Ovary (tissue), 10 donors: Measurements from ENCODE around the gene CCNJL. TPM values are rescaled to one million over a fixed set of nuclear protein-coding genes. Genes with fewer than 3 reads are reported as not detected.

Experiments
- DNase-seq, 5 donors: peaks; one replicate each; pipeline ENCODE4 v3.0.0-alpha.2; 2019 to 2020
- H3K27ac ChIP-seq, 2 donors: fragments of 200-600 bp; one replicate each; pipeline versions ENCODE4 v1.5.1 to v1.8.0; 2019 to 2022
- H3K27me3 ChIP-seq: fragments of 200-600 bp; one replicate; pipeline ENCODE4 v1.8.0; 2022
- H3K36me3 ChIP-seq: fragments of 200-600 bp; sonication (generic); one replicate; pipeline ENCODE4 v1.5.1; 2019
- H3K4me1 ChIP-seq: one replicate; pipeline ENCODE4 v1.8.1; 2013; ENCODE audit warnings: mild to moderate bottlenecking, moderate library complexity; ENCODE audit not compliant: insufficient read depth
- H3K4me3 ChIP-seq: fragments of 200-600 bp; sonication (generic); one replicate; pipeline ENCODE4 v1.5.1; 2017
- H3K9me3 ChIP-seq, 2 donors: fragments of 200-600 bp in 1 of 2; sonication (generic) in 1 of 2; one replicate each; pipeline versions ENCODE4 v1.5.1 to v1.8.1; 2013 to 2019; ENCODE audit warnings: mild to moderate bottlenecking in 1 of 2, moderate library complexity in 1 of 2
- CTCF ChIP-seq, 3 donors: fragments of 450-650 bp in 2 of 3; fragments of 200-600 bp in 1 of 3; IDR thresholded peaks; one replicate each; pipeline versions ENCODE4 v1.5.1 to v1.8.0; 2016 to 2022; ENCODE audit warnings: antibody characterized with exemption in 3 of 3, mild to moderate bottlenecking in 1 of 3
- EP300 ChIP-seq: sonication (generic); formaldehyde crosslinking; IDR thresholded peaks from one replicate; pipeline ENCODE4 v1.6.1; 2017; ENCODE audit warnings: antibody characterized with exemption
- POLR2A ChIP-seq: fragments of 450-650 bp; IDR thresholded peaks from one replicate; pipeline ENCODE4 v1.6.1; 2017; ENCODE audit warnings: antibody characterized with exemption, mild to moderate bottlenecking, moderate library complexity
- WGBS, 3 donors: extraction: QIAGEN DNeasy Blood & Tissue Kit in 1 of 3; methylation state at CpG; one replicate each; pipeline versions ENCODE4 v1.1.5 to v1.1.7; 2013 to 2017; 5-methylcytosine and 5-hydroxymethylcytosine counted together
- intact Hi-C, 4 donors: fragments of 100-400 bp; cut with DNase I; formaldehyde crosslinking; loops; one replicate each; pipeline versions ENCODE4 v1.11.0 to v1.15.1; 2022 to 2023
- long read RNA-seq, 3 donors: library from polyadenylated mRNA in 2 of 3; unstranded in 2 of 3; transcript quantifications; one replicate each; pipeline ENCODE4 v2.0.0 and lab custom pipeline, GENCODE V29; 2021 to 2026
- polyA plus RNA-seq, 2 donors: library from polyadenylated mRNA; stranded (reverse); fragments of 200-250 nt in 1 of 2; fragments of 350-450 nt in 1 of 2; fragmentation: Illumina TruSeq in 1 of 2; extraction: RNeasy Lipid Tissue Mini Kit (QIAGEN cat#74804) in 1 of 2; gene quantifications; one replicate each; pipeline ENCODE4 v1.2.3, GENCODE V29; 2013 to 2014
- total RNA-seq, 7 donors: library from RNA; depleted of rRNA in 2 of 7; stranded (reverse); fragments of >200 nt in 2 of 7; fragmentation: NEBNext Ultra II Directional in 3 of 7; extraction: Animal tissue kit (Norgen Biotek cat#: 25700) in 3 of 7; gene quantifications; one replicate each; pipeline versions ENCODE4 v1.1.0 to v1.2.4, GENCODE V29; 2016 to 2023
- donor health status: DM: no; HTN: no; CAD: no; lungs with moderate emphysema.
- donor health status: DM: no; HTN: no; CAD: no.
- donor health status: Bipolar disorder and iron deficiency.
- donor health status: DM: yes; HTN: yes; CAD: no.
- donor health status: DM: no; HTN: no; CAD: no.
- donor health status: DM: yes; HTN: yes; CAD: no.

Gene CCNJL
- total RNA-seq = 10 to 100 TPM in 2 of 7 donors, 1 to 10 TPM in 5; 3.8 to 11.8 (median 6.8) TPM
- polyA plus RNA-seq = 1 to 10 TPM; 3.4 to 4.7 TPM
- long read RNA-seq, donor 1, partial matches to known transcripts = 15 of 16 reads
- long read RNA-seq, donor 1, other reads (novel, unspliced or antisense) = 1 of 16 reads
- long read RNA-seq, donor 2, transcript CCNJL-201 (6 exons, 3,171 nt) = major isoform, 5 of 6 reads
- long read RNA-seq, donor 2, partial matches to known transcripts = 0 of 6 reads
- long read RNA-seq, donor 2, other reads (novel, unspliced or antisense) = 0 of 6 reads
- long read RNA-seq, donor 3, partial matches to known transcripts = 1 of 17 reads
- long read RNA-seq, donor 3, other reads (novel, unspliced or antisense) = 11 of 17 reads

GRCh38 chr5:160312134-160312959 is at the start of gene CCNJL:
CCNJL (minus strand) TSS chr5:160312564; CDS start chr5:160311923, 641 bp downstream.
- TF ChIP-seq POLR2A (peak; percentile 43), CTCF (IDR thresholded peaks at IDR 0.05) (no peak)
- Histone ChIP-seq H3K4me3 (peak within 1 kb of the TSS; percentile 50), H3K27me3 (no peaks in the 10 kb centered on the region), H3K4me1 (no peaks in the 10 kb centered on the region), H3K9me3 (no peaks in the 10 kb centered on the region), H3K27ac (peak within 1 kb of the TSS; percentile 39 to 60), H3K36me3 (no peaks in the 10 kb centered on the region)
- intact Hi-C loops = no loop called here
- 0 to 1% (median 0%) methylated on average over 61 to 84 of the region's 84 CpGs for WGBS, 3 donors
- peak; percentile 73 to 86 (median 82) for DNase-seq

- Histone ChIP-seq H3K36me3 (no peaks in the 10 kb centered on the region), H3K4me3 (no peak overlapping the region), H3K27me3 (no peaks in the 10 kb centered on the region), H3K4me1 (peaks cover 4% of the 10 kb centered on the region), H3K27ac (no peak overlapping the region), H3K9me3 (no peaks in the 10 kb centered on the region)
- no peak for DNase-seq
- no peak for TF ChIP-seq POLR2A
- TF ChIP-seq EP300 = no peak
- no peak for TF ChIP-seq CTCF (IDR thresholded peaks at IDR 0.05)
- 58 to 80% (median 63%) methylated on average over 9 of the region's 9 CpGs for WGBS, 3 donors
- intact Hi-C loops = no loop called here
Measured at GRCh38 chr5:160361624-160362228, 49.4 kb upstream of the CCNJL start.

GRCh38 chr5:160360310-160360709 is 47.9 kb upstream of the CCNJL start:
- no peaks in the 10 kb centered on the region for H3K27me3 ChIP-seq
- H3K36me3 ChIP-seq = no peaks in the 10 kb centered on the region
- DNase-seq = no peak
- intact Hi-C loops = no loop called here
- 77 to 92% (median 81%) methylated on average over 3 of the region's 3 CpGs for WGBS, 3 donors
- TF ChIP-seq POLR2A = no peak
- TF ChIP-seq CTCF (IDR thresholded peaks at IDR 0.05) = no peak
- no peak for TF ChIP-seq EP300
- H3K9me3 ChIP-seq = no peaks in the 10 kb centered on the region
- peaks cover 4% of the 10 kb centered on the region for H3K4me1 ChIP-seq
- no peak overlapping the region for H3K4me3 ChIP-seq
- no peak overlapping the region for H3K27ac ChIP-seq

- no peak for DNase-seq
- Histone ChIP-seq H3K27me3 (no peaks in the 10 kb centered on the region), H3K9me3 (no peaks in the 10 kb centered on the region), H3K4me1 (peaks cover 4% of the 10 kb centered on the region), H3K4me3 (no peak overlapping the region), H3K27ac (no peak overlapping the region), H3K36me3 (no peaks in the 10 kb centered on the region)
- no peak for TF ChIP-seq CTCF (IDR thresholded peaks at IDR 0.05)
- TF ChIP-seq EP300 = no peak
- no peak for TF ChIP-seq POLR2A
- intact Hi-C loops = no loop called here
- 76 to 83% (median 82%) methylated on average over 4 of the region's 4 CpGs for WGBS, 3 donors
Measured at GRCh38 chr5:160359816-160360215, 47.5 kb upstream of the CCNJL start.
